ENCODE data around the gene CYP4B1. TPM values are rescaled to one million over a fixed set of nuclear protein-coding genes. Genes with fewer than 3 reads are reported as not detected.

Gene CYP4B1
- total RNA-seq, 4 donors from 2014 or later = 42.5 to 184 (median 77.6) TPM

GRCh38 chr1:46812065-46812963 is 13.5 kb downstream of the CYP4B1 start:
- TF ChIP-seq EP300 (IDR thresholded peaks at IDR 0.05) = no peak
- TF ChIP-seq POLR2AphosphoS5 (IDR thresholded peaks at IDR 0.05) = no peak
- no peak for TF ChIP-seq CTCF (IDR thresholded peaks at IDR 0.05)
- TF ChIP-seq POLR2A (IDR thresholded peaks at IDR 0.05) = no peak
- no peak for ATAC-seq
- Histone ChIP-seq H3K9me3 (peaks cover 0 to 7% (median 0%) of the 10 kb centered on the region in 3 donors), H3K27me3 (no peaks in the 10 kb centered on the region), H3K4me3 (no peak overlapping the region), H3K27ac (peak overlapping the region in 1 of 4 donors; percentile 58), H3K4me1 (peaks cover 0 to 7% (median 4%) of the 10 kb centered on the region in 3 donors), H3K36me3 (peaks cover 0 to 20% of the 10 kb centered on the region in 2 donors)
- WGBS, 2 donors (ENCODE audit: low coverage in 1 of 2) = 73 to 82% methylated on average over 4 to 9 of the region's 11 CpGs

GRCh38 chr1:46812996-46813857 is 14.4 kb downstream of the CYP4B1 start:
- Histone ChIP-seq H3K27ac (peak overlapping the region in 1 of 4 donors; percentile 58), H3K36me3 (peaks cover 0 to 20% of the 10 kb centered on the region in 2 donors), H3K9me3 (peaks cover 0 to 7% (median 0%) of the 10 kb centered on the region in 3 donors), H3K4me3 (no peak overlapping the region), H3K4me1 (no peaks in the 10 kb centered on the region), H3K27me3 (no peaks in the 10 kb centered on the region)
- TF ChIP-seq POLR2A (IDR thresholded peaks at IDR 0.05) = no peak
- no peak for TF ChIP-seq POLR2AphosphoS5 (IDR thresholded peaks at IDR 0.05)
- no peak for TF ChIP-seq EP300 (IDR thresholded peaks at IDR 0.05)
- TF ChIP-seq CTCF (IDR thresholded peaks at IDR 0.05) = no peak
- WGBS, 2 donors (ENCODE audit: low coverage in 1 of 2) = 60 to 100% methylated on average over 1 to 3 of the region's 11 CpGs
- ATAC-seq = no peak

- Histone ChIP-seq H3K4me3 (no peak overlapping the region), H3K9me3 (peaks cover 0 to 7% (median 0%) of the 10 kb centered on the region in 3 donors), H3K36me3 (peaks cover 0 to 23% of the 10 kb centered on the region in 2 donors), H3K4me1 (no peaks in the 10 kb centered on the region), H3K27ac (no peak overlapping the region), H3K27me3 (no peaks in the 10 kb centered on the region)
- ATAC-seq = no peak
- TF ChIP-seq POLR2AphosphoS5 (IDR thresholded peaks at IDR 0.05) (no peak), CTCF (IDR thresholded peaks at IDR 0.05) (no peak), EP300 (IDR thresholded peaks at IDR 0.05) (no peak), POLR2A (IDR thresholded peaks at IDR 0.05) (no peak)
- 83% methylated on average over 2 of the region's 9 CpGs; no CpG with 5 or more reads in 1 of the 2 donors for WGBS, 2 donors (ENCODE audit: low coverage in 1 of 2)
Observed at GRCh38 chr1:46813858-46814396, 15.1 kb downstream of the CYP4B1 start.

GRCh38 chr1:46815133-46815532 is 16.3 kb downstream of the CYP4B1 start:
- no peak overlapping the region for H3K4me3 ChIP-seq
- H3K27me3 ChIP-seq = no peaks in the 10 kb centered on the region
- H3K9me3 ChIP-seq = peaks cover 0 to 3% (median 0%) of the 10 kb centered on the region in 3 donors
- WGBS, 2 donors (ENCODE audit: low coverage in 1 of 2) = 100% methylated on average over 4 of the region's 6 CpGs; no CpG with 5 or more reads in 1 of the 2 donors
- H3K27ac ChIP-seq = no peak overlapping the region
- no peak for TF ChIP-seq POLR2A (IDR thresholded peaks at IDR 0.05)
- TF ChIP-seq CTCF (IDR thresholded peaks at IDR 0.05) = no peak
- TF ChIP-seq POLR2AphosphoS5 (IDR thresholded peaks at IDR 0.05) = no peak
- no peak for TF ChIP-seq EP300 (IDR thresholded peaks at IDR 0.05)
- H3K36me3 ChIP-seq = peaks cover 0 to 23% of the 10 kb centered on the region in 2 donors
- H3K4me1 ChIP-seq = no peaks in the 10 kb centered on the region
- no peak for ATAC-seq
